ENCODE data around the gene ELL2. TPM values are rescaled to one million over a fixed set of nuclear protein-coding genes. Genes with fewer than 3 reads are reported as not detected.
A peak's percentile ranks its signal among the peaks of the same experiment; 100 is the strongest.

ELL2 gene
- total and polyA plus RNA-seq, 9 of the 15 experiments (the other 6 are each of a cell fraction or from before 2014, with no cell fraction given) = 4.3 to 18.3 (median 14.5) TPM

DNA sequence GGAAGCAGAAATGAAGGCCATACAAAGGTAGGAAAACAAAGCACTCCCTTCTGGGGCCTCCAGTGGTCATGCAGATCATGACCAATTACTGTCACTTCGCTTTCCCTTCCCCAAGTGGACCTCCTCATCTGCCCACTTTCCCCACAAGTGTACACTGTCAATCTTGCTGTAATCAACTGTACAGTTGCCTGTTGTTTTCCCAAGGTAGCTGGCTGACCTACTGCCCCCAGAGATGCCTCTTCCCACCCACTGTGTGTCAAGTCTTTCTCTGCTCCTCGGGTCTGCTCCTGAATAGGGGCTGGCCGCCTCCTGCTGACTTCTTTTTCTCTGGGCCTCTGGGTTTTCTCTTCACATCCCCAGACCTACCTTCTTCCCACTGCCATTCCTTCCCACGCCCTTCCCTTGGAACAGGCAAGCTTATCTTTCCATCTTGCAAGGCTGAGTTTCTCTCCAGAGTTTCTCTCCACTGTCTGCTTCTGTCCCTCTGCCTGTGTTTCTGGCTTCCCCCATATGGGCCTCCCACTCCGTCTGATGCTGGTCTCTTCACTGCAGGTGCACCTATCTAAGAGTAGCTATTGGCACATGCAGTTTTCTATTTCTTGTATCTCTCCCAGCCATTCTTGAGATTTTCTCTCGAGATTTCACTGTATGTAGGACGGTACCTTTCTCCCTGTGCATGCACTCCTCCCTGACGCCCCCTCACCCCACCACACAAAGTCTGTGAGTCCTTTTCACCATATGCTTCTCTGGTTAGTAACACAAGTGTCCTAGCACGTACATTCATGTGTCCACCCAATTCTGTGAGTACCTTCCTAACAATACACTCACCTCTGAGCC is 2.4 kb downstream of the ELL2 start:
- WGBS (ENCODE audit: insufficient coverage, low coverage, missing lambda C conversion rate) = 26% methylated on average over 9 of the region's 9 CpGs
- peaks cover 35 to 55% of the 10 kb centered on the region in 2 experiments; a peak in 4 of 5 replicates for H3K4me1 ChIP-seq (replicated peaks in 1 of 2; ENCODE audit: control insufficient read depth in 2 of 2, insufficient read depth in 2 of 2, low read length in 2 of 2)
- in situ Hi-C loops (cut with MboI) = no loop called here
- H2AFZ ChIP-seq (ENCODE audit: low read depth, low read length) = 0 out of 2 replicates have a peak overlapping the region, but pooled peaks have one; percentile 25
- peak overlapping the region; percentile 74 to 83; a peak in 2 of 4 replicates for H3K9ac ChIP-seq (ENCODE audit: insufficient read depth in 1 of 2, low read depth in 2 of 2, low read length in 2 of 2)
- ATAC-seq (no peak), FAIRE-seq (no peak), DNase-seq (ENCODE audit: extremely low read depth in 1 of 4, low spot score in 3 of 4) (peak in 2 of 4 experiments; percentile 23 to 43)
- no peaks in the 10 kb centered on the region for H3K27me3 ChIP-seq (ENCODE audit: control insufficient read depth in 2 of 2, insufficient read depth in 2 of 2, low read length in 2 of 2)
- no peaks in the 10 kb centered on the region for H3K36me3 ChIP-seq (ENCODE audit: control insufficient read depth, insufficient read depth, low read length)
- 0 out of 2 replicates have a peak overlapping the region, but pooled peaks have one; percentile 81 for H3K4me3 ChIP-seq
- POLR2A ChIA-PET = interaction anchor here (0.6 to 2.5 kb wide), 9 partner anchors 8 to 217 kb away, joined by 3 to 16 read pairs (median 4); no protein-coding TSS in a partner anchor
- no TSS peak for BruUV-seq (replicated peaks)
- CTCF ChIA-PET (ENCODE audit: low intra/inter-chr PET ratio) = interaction anchor here (1.6 kb wide), 1 partner anchor 67 kb away, joined by 4 read pairs; no protein-coding TSS in a partner anchor
- peaks cover 14% of the 10 kb centered on the region for H4K20me1 ChIP-seq (replicated peaks; ENCODE audit: control insufficient read depth, insufficient read depth, low read length)
- H3K27ac ChIP-seq (ENCODE audit: extremely low read depth, low read depth, low read length) = no peak overlapping the region; the same call in 2 of the 3 replicates
- H3K9me3 ChIP-seq (replicated peaks; ENCODE audit: control insufficient read depth, insufficient read depth, low read depth, low read length) = no peaks in the 10 kb centered on the region
- no peaks in the 10 kb centered on the region for H3K9me1 ChIP-seq (ENCODE audit: control insufficient read depth, insufficient read depth, low read length)
- intact Hi-C loops (cut with micrococcal nuclease) = no loop called here
- peaks cover 66% of the 10 kb centered on the region for H3K79me2 ChIP-seq (ENCODE audit: control insufficient read depth, insufficient read depth, low read length)
- peak overlapping the region; percentile 84 for H3K4me2 ChIP-seq (ENCODE audit: insufficient read depth, low read length)
- TF ChIP-seq ARID1B (IDR thresholded peaks at IDR 0.05) (0 out of 2 replicates have a peak, but pooled peaks have one; percentile 8), HIVEP1 (CRISPR knock-in tag; IDR thresholded peaks at IDR 0.05) (no peak), MTF1 (CRISPR knock-in tag; IDR thresholded peaks at IDR 0.05; ENCODE audit: borderline replicate concordance) (no peak), ETS2 (tag; IDR thresholded peaks at IDR 0.05; ENCODE audit: borderline replicate concordance, poor library complexity, severe bottlenecking) (no peak), GATAD2A (IDR thresholded peaks at IDR 0.05) (no peak), RBBP5 (IDR thresholded peaks at IDR 0.05; ENCODE audit: borderline replicate concordance, insufficient read depth, low read length, poor library complexity, severe bottlenecking) (peak; percentile 4), EGR1 (conservative IDR thresholded peaks at IDR 0.05) (peak; percentile 54), ETV5 (CRISPR knock-in tag; IDR thresholded peaks at IDR 0.05; ENCODE audit: low read depth) (0 out of 2 replicates have a peak, but pooled peaks have one; percentile 16), KDM4B (IDR thresholded peaks at IDR 0.05; ENCODE audit: borderline replicate concordance in 2 of 2, low read depth in 1 of 2) (no peak), MAZ (CRISPR knock-in tag; conservative IDR thresholded peaks at IDR 0.05 in 1 of 2, IDR thresholded peaks at IDR 0.05 in 1 of 2) (0 out of 4 replicates have a peak, but pooled peaks of 1 of the 2 experiments have one; percentile 16), NCOA4 (IDR thresholded peaks at IDR 0.05; ENCODE audit: partially characterized antibody) (no peak), ZNF184 (CRISPR knock-in tag; IDR thresholded peaks at IDR 0.05) (no peak), ZNF764 (CRISPR knock-in tag; IDR thresholded peaks at IDR 0.05; ENCODE audit: low read depth) (no peak), CHD1 (IDR thresholded peaks at IDR 0.05; ENCODE audit: low read length) (peak; percentile 24), CBX1 (IDR thresholded peaks at IDR 0.05; ENCODE audit: low read depth) (no peak), ARID2 (IDR thresholded peaks at IDR 0.05) (no peak), DACH1 (IDR thresholded peaks at IDR 0.05; ENCODE audit: partially characterized antibody) (no peak)
- TF ChIP-seq, protein P1, sequence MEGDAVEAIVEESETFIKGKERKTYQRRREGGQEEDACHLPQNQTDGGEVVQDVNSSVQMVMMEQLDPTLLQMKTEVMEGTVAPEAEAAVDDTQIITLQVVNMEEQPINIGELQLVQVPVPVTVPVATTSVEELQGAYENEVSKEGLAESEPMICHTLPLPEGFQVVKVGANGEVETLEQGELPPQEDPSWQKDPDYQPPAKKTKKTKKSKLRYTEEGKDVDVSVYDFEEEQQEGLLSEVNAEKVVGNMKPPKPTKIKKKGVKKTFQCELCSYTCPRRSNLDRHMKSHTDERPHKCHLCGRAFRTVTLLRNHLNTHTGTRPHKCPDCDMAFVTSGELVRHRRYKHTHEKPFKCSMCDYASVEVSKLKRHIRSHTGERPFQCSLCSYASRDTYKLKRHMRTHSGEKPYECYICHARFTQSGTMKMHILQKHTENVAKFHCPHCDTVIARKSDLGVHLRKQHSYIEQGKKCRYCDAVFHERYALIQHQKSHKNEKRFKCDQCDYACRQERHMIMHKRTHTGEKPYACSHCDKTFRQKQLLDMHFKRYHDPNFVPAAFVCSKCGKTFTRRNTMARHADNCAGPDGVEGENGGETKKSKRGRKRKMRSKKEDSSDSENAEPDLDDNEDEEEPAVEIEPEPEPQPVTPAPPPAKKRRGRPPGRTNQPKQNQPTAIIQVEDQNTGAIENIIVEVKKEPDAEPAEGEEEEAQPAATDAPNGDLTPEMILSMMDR (IDR thresholded peaks at IDR 0.05 in 2 of 3, conservative IDR thresholded peaks at IDR 0.05 in 1 of 3; ENCODE audit: insufficient read depth in 2 of 3, low read depth in 1 of 3, low read length in 3 of 3) = peak in 2 of 3 experiments; percentile 1 to 7; a peak in 1 of 6 replicates
- TF ChIP-seq, protein P2, sequence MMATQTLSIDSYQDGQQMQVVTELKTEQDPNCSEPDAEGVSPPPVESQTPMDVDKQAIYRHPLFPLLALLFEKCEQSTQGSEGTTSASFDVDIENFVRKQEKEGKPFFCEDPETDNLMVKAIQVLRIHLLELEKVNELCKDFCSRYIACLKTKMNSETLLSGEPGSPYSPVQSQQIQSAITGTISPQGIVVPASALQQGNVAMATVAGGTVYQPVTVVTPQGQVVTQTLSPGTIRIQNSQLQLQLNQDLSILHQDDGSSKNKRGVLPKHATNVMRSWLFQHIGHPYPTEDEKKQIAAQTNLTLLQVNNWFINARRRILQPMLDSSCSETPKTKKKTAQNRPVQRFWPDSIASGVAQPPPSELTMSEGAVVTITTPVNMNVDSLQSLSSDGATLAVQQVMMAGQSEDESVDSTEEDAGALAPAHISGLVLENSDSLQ (IDR thresholded peaks at IDR 0.05) = peak; percentile 57; the same call in 1 of the 2 replicates

All from K562 (cell line).